Neural crest cell (in vitro differentiated cells): ENCODE measurements around the gene KDM2A. TPM values are rescaled to one million over a fixed set of nuclear protein-coding genes. Genes with fewer than 3 reads are reported as not detected.

Source experiments
- DNase-seq: peaks from one replicate; pipeline ENCODE4 v3.0.0; 2021; ENCODE audit warnings: low read depth, mixed read lengths, low spot score
- H3K27ac Mint-ChIP-seq: one replicate; pipeline ENCODE4 v1.8.0; 2021; ENCODE audit warnings: mild to moderate bottlenecking, mixed read lengths; ENCODE audit not compliant: unreplicated experiment
- H3K27me3 Mint-ChIP-seq: 2 replicates; pipeline ENCODE4 v1.8.0; 2021; ENCODE audit warnings: low read depth, mild to moderate bottlenecking, mixed read lengths
- H3K36me3 Mint-ChIP-seq: 2 replicates; pipeline ENCODE4 v1.8.0; 2021; ENCODE audit warnings: low read depth, mild to moderate bottlenecking, mixed read lengths
- H3K4me1 Mint-ChIP-seq: 2 replicates; pipeline ENCODE4 v1.8.0; 2021; ENCODE audit warnings: mixed read lengths
- H3K4me3 Mint-ChIP-seq: one replicate; pipeline ENCODE4 v1.8.0; 2021; ENCODE audit warnings: mild to moderate bottlenecking, mixed read lengths
- H3K9me3 Mint-ChIP-seq: 2 replicates; pipeline ENCODE4 v1.8.0; 2021; ENCODE audit warnings: mixed read lengths
- CTCF ChIP-seq: fragments of 200-600 bp; sonication (generic); conservative IDR thresholded peaks from 2 replicates; pipeline ENCODE4 v1.5.0; 2021; ENCODE audit warnings: antibody characterized with exemption, mild to moderate bottlenecking
- total RNA-seq: library from RNA; stranded (reverse); gene quantifications from 2 replicates; pipeline ENCODE4 v1.2.1, GENCODE V29; 2021

Gene KDM2A
- total RNA-seq, 1 donor from 2014 or later: 67.4 TPM

GRCh38 chr11:67079065-67079705 lies 39.9 kb upstream of the KDM2A start:
- H3K27ac Mint-ChIP-seq: no peak overlapping the region
- no peak overlapping the region for H3K4me3 Mint-ChIP-seq
- H3K36me3 Mint-ChIP-seq: no peaks in the 10 kb centered on the region
- H3K4me1 Mint-ChIP-seq: peaks cover 9% of the 10 kb centered on the region
- H3K9me3 Mint-ChIP-seq: no peaks in the 10 kb centered on the region
- no peak for DNase-seq
- no peak for TF ChIP-seq CTCF
- H3K27me3 Mint-ChIP-seq: no peaks in the 10 kb centered on the region

- H3K4me1 Mint-ChIP-seq: peaks cover 9% of the 10 kb centered on the region
- no peak for DNase-seq
- no peaks in the 10 kb centered on the region for H3K9me3 Mint-ChIP-seq
- no peak overlapping the region for H3K4me3 Mint-ChIP-seq
- H3K27ac Mint-ChIP-seq: no peak overlapping the region
- no peaks in the 10 kb centered on the region for H3K27me3 Mint-ChIP-seq
- no peaks in the 10 kb centered on the region for H3K36me3 Mint-ChIP-seq
- TF ChIP-seq CTCF: no peak
Measured at GRCh38 chr11:67082071-67082791, 36.8 kb upstream of the KDM2A start.

GRCh38 chr11:67083786-67084366 lies 35.2 kb upstream of the KDM2A start:
- Mint-ChIP-seq H3K36me3 (no peaks in the 10 kb centered on the region), H3K9me3 (no peaks in the 10 kb centered on the region), H3K27ac (no peak overlapping the region), H3K4me3 (no peak overlapping the region), H3K27me3 (no peaks in the 10 kb centered on the region), H3K4me1 (peaks cover 9% of the 10 kb centered on the region)
- DNase-seq: no peak
- TF ChIP-seq CTCF: no peak

GRCh38 chr11:67085617-67086016 lies 33.4 kb upstream of the KDM2A start:
- H3K4me1 Mint-ChIP-seq: peaks cover 4% of the 10 kb centered on the region
- no peaks in the 10 kb centered on the region for H3K9me3 Mint-ChIP-seq
- no peak overlapping the region for H3K27ac Mint-ChIP-seq
- no peak for TF ChIP-seq CTCF
- H3K27me3 Mint-ChIP-seq: no peaks in the 10 kb centered on the region
- no peak overlapping the region for H3K4me3 Mint-ChIP-seq
- no peaks in the 10 kb centered on the region for H3K36me3 Mint-ChIP-seq
- no peak for DNase-seq

GRCh38 chr11:67090717-67091116 lies 28.3 kb upstream of the KDM2A start:
- DNase-seq: no peak
- H3K36me3 Mint-ChIP-seq: no peaks in the 10 kb centered on the region
- H3K27ac Mint-ChIP-seq: no peak overlapping the region
- no peaks in the 10 kb centered on the region for H3K27me3 Mint-ChIP-seq
- no peak overlapping the region for H3K4me3 Mint-ChIP-seq
- no peaks in the 10 kb centered on the region for H3K4me1 Mint-ChIP-seq
- H3K9me3 Mint-ChIP-seq: no peaks in the 10 kb centered on the region
- no peak for TF ChIP-seq CTCF
